Measurements from ENCODE around the gene FBRS.

FBRS gene

DNA sequence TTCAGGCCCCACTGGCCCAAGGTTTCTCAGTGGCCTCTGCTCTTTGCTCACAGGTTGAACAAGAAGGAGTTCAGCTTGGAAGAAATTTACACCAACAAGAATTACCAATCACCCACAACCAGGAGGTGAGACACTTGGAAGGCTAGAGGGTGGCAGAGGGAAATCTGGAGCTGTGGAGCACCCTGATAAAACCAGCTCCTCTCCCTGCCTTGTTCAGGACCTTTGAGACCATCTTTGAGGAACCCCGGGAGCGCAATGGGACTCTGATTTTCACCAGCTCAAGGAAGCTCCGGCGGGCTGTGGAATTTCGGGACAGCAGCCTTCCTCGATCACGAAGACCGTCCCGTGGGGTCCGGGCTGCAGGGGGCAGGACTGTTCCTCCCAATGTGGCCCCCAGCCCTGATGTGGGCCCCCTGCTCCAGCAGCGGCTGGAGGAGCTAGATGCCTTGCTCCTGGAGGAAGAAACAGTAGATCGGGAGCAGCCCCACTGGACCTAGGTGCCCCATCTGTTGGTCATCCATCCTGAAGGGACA is 2.4 kb upstream of the FBRS start:
- H2AFZ ChIP-seq (ENCODE audit: low read depth, low read length), result no peak overlapping the region
- H3K36me3 ChIP-seq (replicated peaks; ENCODE audit: low read depth, low read length), result peaks cover 31% of the 10 kb centered on the region

DNA sequence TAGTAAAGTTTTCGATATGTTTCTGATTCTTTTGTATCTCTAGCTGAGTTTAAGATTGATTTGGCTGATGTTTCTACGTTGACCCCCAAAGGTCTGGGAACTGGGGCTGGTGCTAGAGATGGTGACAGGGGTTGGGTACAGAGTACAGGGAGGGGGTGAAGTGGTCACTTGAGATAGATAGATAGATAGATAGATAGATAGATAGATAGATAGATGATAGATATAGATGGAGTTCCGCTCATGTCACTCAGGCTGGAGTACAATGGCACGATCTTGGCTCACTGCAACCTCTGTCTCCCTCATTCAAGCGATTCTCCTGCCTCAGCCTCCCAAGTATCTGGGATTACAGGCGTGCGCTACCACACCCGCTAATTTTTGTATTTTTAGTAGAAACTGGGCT is 1.8 kb upstream of the FBRS start:
- Histone ChIP-seq H3K4me2 (ENCODE audit: low read length) (no peak overlapping the region), H3K9me3 (ENCODE audit: insufficient read depth, low read length) (no peaks in the 10 kb centered on the region), H3K4me3 (ENCODE audit: low read length) (no peak overlapping the region), H3K36me3 (replicated peaks; ENCODE audit: low read depth, low read length) (peaks cover 36% of the 10 kb centered on the region), H3K27me3 (ENCODE audit: low read depth, low read length) (no peaks in the 10 kb centered on the region), H3K27ac (ENCODE audit: low read length) (no peak overlapping the region), H2AFZ (ENCODE audit: low read depth, low read length) (no peak overlapping the region), H3K9ac (ENCODE audit: low read length) (no peak overlapping the region), H3K4me1 (ENCODE audit: low read length) (peaks cover 24% of the 10 kb centered on the region), H3K79me2 (ENCODE audit: low read length) (peaks cover 40% of the 10 kb centered on the region), H4K20me1 (ENCODE audit: insufficient read depth, low read length) (no peaks in the 10 kb centered on the region)
- no peak for TF ChIP-seq EZH2phosphoT487 (IDR thresholded peaks at IDR 0.05; ENCODE audit: low read depth)
- TF ChIP-seq, protein P1, sequence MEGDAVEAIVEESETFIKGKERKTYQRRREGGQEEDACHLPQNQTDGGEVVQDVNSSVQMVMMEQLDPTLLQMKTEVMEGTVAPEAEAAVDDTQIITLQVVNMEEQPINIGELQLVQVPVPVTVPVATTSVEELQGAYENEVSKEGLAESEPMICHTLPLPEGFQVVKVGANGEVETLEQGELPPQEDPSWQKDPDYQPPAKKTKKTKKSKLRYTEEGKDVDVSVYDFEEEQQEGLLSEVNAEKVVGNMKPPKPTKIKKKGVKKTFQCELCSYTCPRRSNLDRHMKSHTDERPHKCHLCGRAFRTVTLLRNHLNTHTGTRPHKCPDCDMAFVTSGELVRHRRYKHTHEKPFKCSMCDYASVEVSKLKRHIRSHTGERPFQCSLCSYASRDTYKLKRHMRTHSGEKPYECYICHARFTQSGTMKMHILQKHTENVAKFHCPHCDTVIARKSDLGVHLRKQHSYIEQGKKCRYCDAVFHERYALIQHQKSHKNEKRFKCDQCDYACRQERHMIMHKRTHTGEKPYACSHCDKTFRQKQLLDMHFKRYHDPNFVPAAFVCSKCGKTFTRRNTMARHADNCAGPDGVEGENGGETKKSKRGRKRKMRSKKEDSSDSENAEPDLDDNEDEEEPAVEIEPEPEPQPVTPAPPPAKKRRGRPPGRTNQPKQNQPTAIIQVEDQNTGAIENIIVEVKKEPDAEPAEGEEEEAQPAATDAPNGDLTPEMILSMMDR (IDR thresholded peaks at IDR 0.05; ENCODE audit: low read depth, low read length), result no peak

More for the DNA sequence above, 2.4 kb upstream of the FBRS start:
- TF ChIP-seq EZH2phosphoT487 (IDR thresholded peaks at IDR 0.05; ENCODE audit: low read depth), result no peak
- TF ChIP-seq, protein P1 (IDR thresholded peaks at IDR 0.05; ENCODE audit: low read depth, low read length), result no peak
- H3K9me3 ChIP-seq (ENCODE audit: insufficient read depth, low read length), result no peaks in the 10 kb centered on the region
- no peak overlapping the region for H3K4me3 ChIP-seq (ENCODE audit: low read length)
- no peaks in the 10 kb centered on the region for H3K27me3 ChIP-seq (ENCODE audit: low read depth, low read length)
- H3K4me2 ChIP-seq (ENCODE audit: low read length), result no peak overlapping the region
- H3K9ac ChIP-seq (ENCODE audit: low read length), result no peak overlapping the region
- H3K4me1 ChIP-seq (ENCODE audit: low read length), result peaks cover 24% of the 10 kb centered on the region
- H3K27ac ChIP-seq (ENCODE audit: low read length), result no peak overlapping the region
- H3K79me2 ChIP-seq (ENCODE audit: low read length), result peaks cover 39% of the 10 kb centered on the region
- no peaks in the 10 kb centered on the region for H4K20me1 ChIP-seq (ENCODE audit: insufficient read depth, low read length)

DNA sequence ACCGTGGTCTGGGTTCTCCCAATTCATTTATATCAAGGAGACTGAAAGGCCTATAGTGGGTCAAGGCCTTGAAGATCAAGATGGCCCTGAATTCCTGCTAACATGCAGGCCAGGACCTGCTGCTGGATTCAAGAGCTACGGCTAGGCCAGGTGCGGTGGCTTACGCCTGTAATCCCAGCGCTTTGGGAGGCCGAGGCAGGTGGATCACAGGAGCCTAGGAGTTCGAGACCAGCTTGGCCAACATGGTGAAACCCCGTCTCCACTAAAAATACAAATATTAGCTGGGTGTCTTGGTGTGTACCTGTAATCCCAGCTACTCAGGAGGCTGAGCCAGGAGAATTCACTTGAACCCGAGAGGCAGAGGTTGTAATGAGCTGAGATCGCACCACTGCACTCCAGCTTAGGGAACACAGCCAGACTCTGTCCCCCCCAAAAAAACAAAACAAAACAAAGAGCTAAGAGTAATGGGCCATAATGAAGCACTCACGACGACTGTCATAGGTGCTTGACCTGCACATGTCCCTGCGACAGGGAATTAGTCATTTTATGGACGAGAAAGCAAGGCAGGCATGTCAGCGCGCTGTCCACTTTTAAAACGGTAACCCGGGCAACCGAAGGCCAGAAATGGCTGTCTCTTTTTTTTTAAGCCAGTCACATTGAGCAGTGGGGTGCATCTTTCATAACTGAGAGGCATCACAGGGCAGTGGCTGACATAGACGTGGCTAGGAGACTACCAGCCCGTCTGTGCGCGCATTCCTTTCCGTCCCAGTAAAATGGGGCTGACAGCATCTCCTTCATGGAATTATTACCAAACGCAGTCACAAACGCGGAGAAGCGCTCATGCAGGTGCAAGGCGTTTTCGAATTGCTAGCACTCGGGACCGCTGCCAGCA is 1.0 kb upstream of the FBRS start:
- TF ChIP-seq, protein P1 (IDR thresholded peaks at IDR 0.05; ENCODE audit: low read depth, low read length), result no peak
- no peak for TF ChIP-seq EZH2phosphoT487 (IDR thresholded peaks at IDR 0.05; ENCODE audit: low read depth)
- Histone ChIP-seq H3K4me1 (ENCODE audit: low read length) (peaks cover 29% of the 10 kb centered on the region), H3K36me3 (replicated peaks; ENCODE audit: low read depth, low read length) (peaks cover 44% of the 10 kb centered on the region)

DNA sequence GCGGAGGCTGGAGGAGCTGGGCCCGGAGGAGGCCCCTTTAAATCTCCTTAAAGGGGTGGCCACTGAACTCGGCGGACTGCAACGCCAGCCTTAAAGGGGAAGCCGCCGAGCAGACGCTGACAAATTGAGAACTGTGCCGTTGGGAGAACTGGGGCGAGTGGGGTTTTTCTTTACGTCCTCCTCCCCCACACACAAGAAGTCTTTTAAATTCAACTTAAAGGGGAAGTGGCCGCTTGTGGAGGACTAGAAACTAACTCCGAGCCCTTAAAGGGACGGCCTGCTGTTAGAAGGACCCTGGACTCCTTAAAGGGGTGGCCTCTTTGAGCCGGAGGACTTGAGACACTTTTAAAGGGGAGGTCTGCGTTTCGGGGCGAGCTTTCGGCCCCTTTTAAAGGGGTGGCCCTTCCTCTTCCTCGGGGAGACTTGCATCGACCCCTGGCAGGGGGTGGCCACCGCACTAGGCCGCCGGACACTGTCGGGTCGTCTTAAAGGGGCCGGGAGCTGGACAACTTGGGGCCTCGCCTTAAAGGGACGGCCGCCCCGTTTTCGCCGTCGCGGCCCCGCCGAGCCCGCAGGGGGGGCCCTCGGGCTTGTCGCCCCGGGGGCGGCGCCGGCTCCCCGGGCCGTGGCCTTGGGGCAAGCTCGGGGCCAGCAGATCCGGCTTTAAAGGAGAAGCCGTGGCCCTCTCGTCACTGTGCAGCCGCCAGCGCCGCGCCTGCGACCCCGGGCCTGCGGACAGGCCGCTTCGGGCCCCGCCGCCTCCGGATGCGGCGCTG is 688 bp downstream of the FBRS start:
- peak overlapping the region; percentile 98 for H3K27ac ChIP-seq (ENCODE audit: low read length)
- H3K79me2 ChIP-seq (ENCODE audit: low read length), result peaks cover 47% of the 10 kb centered on the region

More for the DNA sequence above, 1.0 kb upstream of the FBRS start:
- Histone ChIP-seq H4K20me1 (ENCODE audit: insufficient read depth, low read length) (peaks cover 7% of the 10 kb centered on the region), H3K79me2 (ENCODE audit: low read length) (peaks cover 42% of the 10 kb centered on the region), H3K9ac (ENCODE audit: low read length) (peak overlapping the region; percentile 74), H2AFZ (ENCODE audit: low read depth, low read length) (no peak overlapping the region), H3K4me3 (ENCODE audit: low read length) (peak overlapping the region; percentile 78), H3K27me3 (ENCODE audit: low read depth, low read length) (no peaks in the 10 kb centered on the region), H3K4me2 (ENCODE audit: low read length) (peak overlapping the region; percentile 84), H3K9me3 (ENCODE audit: insufficient read depth, low read length) (no peaks in the 10 kb centered on the region), H3K27ac (ENCODE audit: low read length) (peak overlapping the region; percentile 75)

More for the DNA sequence above, 688 bp downstream of the FBRS start:
- H4K20me1 ChIP-seq (ENCODE audit: insufficient read depth, low read length), result peaks cover 24% of the 10 kb centered on the region
- peak overlapping the region; percentile 98 for H3K9ac ChIP-seq (ENCODE audit: low read length)
- TF ChIP-seq EZH2phosphoT487 (IDR thresholded peaks at IDR 0.05; ENCODE audit: low read depth), result no peak
- TF ChIP-seq, protein P1 (IDR thresholded peaks at IDR 0.05; ENCODE audit: low read depth, low read length), result peak; percentile 35
- peaks cover 34% of the 10 kb centered on the region for H3K4me1 ChIP-seq (ENCODE audit: low read length)
- no peak overlapping the region for H2AFZ ChIP-seq (ENCODE audit: low read depth, low read length)
- peak overlapping the region; percentile 97 for H3K4me2 ChIP-seq (ENCODE audit: low read length)
- H3K4me3 ChIP-seq (ENCODE audit: low read length), result peak overlapping the region; percentile 86
- no peaks in the 10 kb centered on the region for H3K9me3 ChIP-seq (ENCODE audit: insufficient read depth, low read length)
- peaks cover 48% of the 10 kb centered on the region for H3K36me3 ChIP-seq (replicated peaks; ENCODE audit: low read depth, low read length)
- no peaks in the 10 kb centered on the region for H3K27me3 ChIP-seq (ENCODE audit: low read depth, low read length)

Data from OCI-LY3 (cell line).